Nephron (organoid): ENCODE results near the gene PTPRN2.

Experiments
- H3K27ac Mint-ChIP-seq, 3 experiments: 2 replicates each; pipeline ENCODE4 v1.8.0; 2020; ENCODE audit warnings: mixed read lengths in 3 of 3, mild to moderate bottlenecking in 2 of 3, moderate library complexity in 1 of 3
- H3K27me3 Mint-ChIP-seq: 2 replicates; pipeline ENCODE4 v1.8.0; 2021; ENCODE audit warnings: low read depth, mild to moderate bottlenecking, moderate library complexity, mixed read lengths
- H3K36me3 Mint-ChIP-seq: 2 replicates; pipeline ENCODE4 v1.8.0; 2020; ENCODE audit warnings: low read depth, mixed read lengths
- H3K4me1 Mint-ChIP-seq: 2 replicates; pipeline ENCODE4 v1.8.0; 2020; ENCODE audit warnings: mixed read lengths
- H3K4me3 Mint-ChIP-seq, 3 experiments: 2 replicates each; pipeline ENCODE4 v1.8.0; 2020; ENCODE audit warnings: mild to moderate bottlenecking in 3 of 3, mixed read lengths in 3 of 3, moderate library complexity in 2 of 3
- H3K9me3 Mint-ChIP-seq: 2 replicates; pipeline ENCODE4 v1.8.0; 2020; ENCODE audit warnings: mixed read lengths
- CTCF ChIP-seq, 3 experiments: fragments of 200-600 bp; sonication (generic); IDR thresholded peaks; one replicate each; pipeline ENCODE4 v1.5.0; 2021; ENCODE audit warnings: antibody characterized with exemption in 3 of 3; ENCODE audit not compliant: unreplicated experiment in 3 of 3

PTPRN2 gene

GRCh38 chr7:157580324-157580723 is 1007.3 kb downstream of the PTPRN2 start:
- no peak overlapping the region for H3K27ac Mint-ChIP-seq
- H3K27me3 Mint-ChIP-seq = peaks cover 39% of the 10 kb centered on the region
- H3K4me1 Mint-ChIP-seq = peaks cover 6% of the 10 kb centered on the region
- H3K36me3 Mint-ChIP-seq = no peaks in the 10 kb centered on the region
- no peaks in the 10 kb centered on the region for H3K9me3 Mint-ChIP-seq
- TF ChIP-seq CTCF (IDR thresholded peaks at IDR 0.05; ENCODE audit: unreplicated experiment in 3 of 3) = no peak
- H3K4me3 Mint-ChIP-seq = no peak overlapping the region

GRCh38 chr7:157579425-157579824 is 1008.2 kb downstream of the PTPRN2 start:
- H3K9me3 Mint-ChIP-seq = no peaks in the 10 kb centered on the region
- no peak for TF ChIP-seq CTCF (IDR thresholded peaks at IDR 0.05; ENCODE audit: unreplicated experiment in 3 of 3)
- no peaks in the 10 kb centered on the region for H3K36me3 Mint-ChIP-seq
- H3K4me1 Mint-ChIP-seq = peaks cover 6% of the 10 kb centered on the region
- H3K27ac Mint-ChIP-seq = no peak overlapping the region
- H3K4me3 Mint-ChIP-seq = no peak overlapping the region
- H3K27me3 Mint-ChIP-seq = peaks cover 34% of the 10 kb centered on the region

GRCh38 chr7:157577796-157578339 is 1009.8 kb downstream of the PTPRN2 start:
- no peak for TF ChIP-seq CTCF (IDR thresholded peaks at IDR 0.05; ENCODE audit: unreplicated experiment in 3 of 3)
- Mint-ChIP-seq H3K27me3 (peaks cover 21% of the 10 kb centered on the region), H3K36me3 (no peaks in the 10 kb centered on the region), H3K4me3 (no peak overlapping the region), H3K9me3 (no peaks in the 10 kb centered on the region), H3K27ac (no peak overlapping the region), H3K4me1 (peaks cover 6% of the 10 kb centered on the region)

- no peak overlapping the region for H3K27ac Mint-ChIP-seq
- no peaks in the 10 kb centered on the region for H3K36me3 Mint-ChIP-seq
- no peak overlapping the region for H3K4me3 Mint-ChIP-seq
- H3K9me3 Mint-ChIP-seq = no peaks in the 10 kb centered on the region
- TF ChIP-seq CTCF (IDR thresholded peaks at IDR 0.05; ENCODE audit: unreplicated experiment in 3 of 3) = no peak
- peaks cover 17% of the 10 kb centered on the region for H3K27me3 Mint-ChIP-seq
- peaks cover 6% of the 10 kb centered on the region for H3K4me1 Mint-ChIP-seq
Observed at GRCh38 chr7:157577061-157577460, 1010.6 kb downstream of the PTPRN2 start.

GRCh38 chr7:157576415-157576814 is 1011.2 kb downstream of the PTPRN2 start:
- H3K36me3 Mint-ChIP-seq = no peaks in the 10 kb centered on the region
- no peak for TF ChIP-seq CTCF (IDR thresholded peaks at IDR 0.05; ENCODE audit: unreplicated experiment in 3 of 3)
- H3K4me3 Mint-ChIP-seq = no peak overlapping the region
- no peak overlapping the region for H3K27ac Mint-ChIP-seq
- peaks cover 3% of the 10 kb centered on the region for H3K4me1 Mint-ChIP-seq
- H3K9me3 Mint-ChIP-seq = no peaks in the 10 kb centered on the region
- peaks cover 13% of the 10 kb centered on the region for H3K27me3 Mint-ChIP-seq

- Mint-ChIP-seq H3K27ac (no peak overlapping the region), H3K36me3 (no peaks in the 10 kb centered on the region), H3K4me3 (no peak overlapping the region), H3K27me3 (peaks cover 11% of the 10 kb centered on the region), H3K4me1 (no peaks in the 10 kb centered on the region), H3K9me3 (no peaks in the 10 kb centered on the region)
- no peak for TF ChIP-seq CTCF (IDR thresholded peaks at IDR 0.05; ENCODE audit: unreplicated experiment in 3 of 3)
Observed at GRCh38 chr7:157575777-157576176, 1011.8 kb downstream of the PTPRN2 start.
